HUES6 (cell line): ENCODE data around the gene HOXB1.
"Not testable (repeated sequence)": the region's sequence is repeated elsewhere in the genome, so short reads cannot be mapped to it uniquely, and the experiment has no call there.

Source experiments
- H3K27ac ChIP-seq: 2 replicates; pipeline ENCODE4 v1.7.0; 2013; ENCODE audit warnings: low read depth, mild to moderate bottlenecking, low read length, inconsistent platforms
- H3K27me3 ChIP-seq: 2 replicates; pipeline ENCODE4 v1.6.1; 2013; ENCODE audit warnings: low read length; ENCODE audit not compliant: control insufficient read depth, insufficient read depth
- H3K36me3 ChIP-seq: 2 replicates; pipeline ENCODE4 v1.6.1; 2013; ENCODE audit warnings: low read length; ENCODE audit not compliant: control insufficient read depth, insufficient read depth
- H3K4me1 ChIP-seq: 2 replicates; pipeline ENCODE4 v1.6.1; 2013; ENCODE audit warnings: low read length; ENCODE audit not compliant: control insufficient read depth, insufficient read depth
- H3K4me3 ChIP-seq: 2 replicates; pipeline ENCODE4 v1.5.1; 2013; ENCODE audit warnings: low read depth, low read length
- H3K9ac ChIP-seq: one replicate; pipeline ENCODE4 v1.6.1; 2013; ENCODE audit warnings: mild to moderate bottlenecking, low read length
- H3K9me3 ChIP-seq: 2 replicates; pipeline ENCODE4 v1.6.1; 2013; ENCODE audit warnings: low read depth, low read length; ENCODE audit not compliant: control insufficient read depth, insufficient read depth

HOXB1 gene

GRCh38 chr17:48510761-48511604 lies 19.8 kb downstream of the HOXB1 start:
- Histone ChIP-seq H3K27me3 (peaks cover 3% of the 10 kb centered on the region; the same call in 1 of the 2 replicates), H3K36me3 (no peaks in the 10 kb centered on the region), H3K27ac (no peak overlapping the region), H3K9me3 (no peaks in the 10 kb centered on the region), H3K9ac (no peak overlapping the region), H3K4me3 (no peak overlapping the region), H3K4me1 (peaks cover 29% of the 10 kb centered on the region)

DNA sequence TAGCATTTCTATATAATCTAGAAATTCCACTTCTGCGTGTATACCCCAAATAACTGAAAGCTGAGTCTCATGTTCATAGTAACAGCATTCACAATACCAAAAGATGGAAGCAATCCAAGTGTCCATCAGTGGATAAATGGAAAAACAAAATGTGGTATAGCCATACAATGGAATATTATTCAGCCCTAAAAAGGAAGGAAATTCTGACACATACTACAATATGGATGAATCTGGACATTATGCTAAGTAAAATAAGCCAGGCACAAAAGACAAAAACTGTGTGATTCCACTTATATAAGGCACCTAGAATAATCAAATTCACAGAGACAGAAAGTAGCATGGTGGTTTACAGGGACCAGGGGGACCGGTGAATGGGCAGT lies 20.4 kb downstream of the HOXB1 start:
- Histone ChIP-seq H3K4me3 (no peak overlapping the region), H3K9ac (no peak overlapping the region), H3K9me3 (no peaks in the 10 kb centered on the region), H3K4me1 (peaks cover 33% of the 10 kb centered on the region), H3K36me3 (no peaks in the 10 kb centered on the region), H3K27me3 (peaks cover 3% of the 10 kb centered on the region; the same call in 1 of the 2 replicates), H3K27ac (no peak overlapping the region)

GRCh38 chr17:48509708-48510107 lies 21.1 kb downstream of the HOXB1 start:
- peaks cover 32% of the 10 kb centered on the region for H3K4me1 ChIP-seq
- H3K36me3 ChIP-seq, H3K27me3 ChIP-seq, H3K4me3 ChIP-seq, H3K9me3 ChIP-seq, H3K27ac ChIP-seq, H3K9ac ChIP-seq: not testable (repeated sequence)

DNA sequence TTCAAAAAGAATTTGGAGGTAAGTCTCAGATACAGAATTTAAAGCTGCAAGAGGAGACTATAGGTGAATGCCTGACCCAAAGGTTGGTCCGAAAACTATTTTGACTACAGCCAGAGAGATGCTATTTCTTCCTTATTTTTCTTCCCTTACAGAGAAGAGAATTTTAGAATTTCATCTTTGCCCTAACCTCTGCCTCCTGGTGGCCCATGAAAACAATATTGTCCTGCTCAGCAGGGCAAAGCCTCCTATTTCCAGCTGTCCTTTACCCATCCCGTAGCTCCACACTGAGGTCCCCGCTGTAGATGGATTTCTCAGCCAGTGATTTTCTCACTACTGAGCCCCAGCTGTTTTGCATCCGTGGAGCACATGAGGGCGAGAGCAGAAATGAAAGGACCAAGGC lies 24.6 kb downstream of the HOXB1 start:
- Histone ChIP-seq H3K36me3 (no peaks in the 10 kb centered on the region), H3K27me3 (peaks cover 21% of the 10 kb centered on the region), H3K4me3 (no peak overlapping the region), H3K9ac (no peak overlapping the region), H3K4me1 (peaks cover 33% of the 10 kb centered on the region), H3K27ac (no peak overlapping the region), H3K9me3 (no peaks in the 10 kb centered on the region)

GRCh38 chr17:48505788-48506187 lies 25.0 kb downstream of the HOXB1 start:
- Histone ChIP-seq H3K9ac (no peak overlapping the region), H3K27ac (no peak overlapping the region)

DNA sequence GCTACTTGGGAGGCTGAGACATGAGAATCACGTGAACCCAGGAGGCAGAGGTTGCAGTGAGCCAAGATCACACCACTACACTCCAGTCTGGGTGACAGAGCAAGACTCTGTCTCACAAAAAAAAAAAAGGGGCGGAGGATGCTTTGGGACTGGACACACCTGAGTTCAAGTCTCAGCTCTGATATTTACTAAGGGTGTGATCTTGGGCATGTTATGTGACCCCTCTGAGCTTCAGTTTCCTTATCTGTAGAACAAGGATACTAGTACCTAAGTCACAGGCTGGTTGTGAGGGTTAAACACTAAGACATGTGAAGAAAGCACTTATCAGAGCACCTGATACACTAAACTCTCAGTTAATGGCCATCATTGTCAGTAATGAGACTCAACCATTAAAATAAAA lies 25.9 kb downstream of the HOXB1 start:
- no peak overlapping the region for H3K27ac ChIP-seq
- H3K27me3 ChIP-seq, result peaks cover 32% of the 10 kb centered on the region
- H3K4me3 ChIP-seq, result no peak overlapping the region
- H3K9me3 ChIP-seq, result no peaks in the 10 kb centered on the region
- no peak overlapping the region for H3K9ac ChIP-seq
- H3K4me1 ChIP-seq, result peaks cover 42% of the 10 kb centered on the region
- no peaks in the 10 kb centered on the region for H3K36me3 ChIP-seq

More at GRCh38 chr17:48505788-48506187, 25.0 kb downstream of the HOXB1 start:
- no peaks in the 10 kb centered on the region for H3K9me3 ChIP-seq
- peaks cover 36% of the 10 kb centered on the region for H3K4me1 ChIP-seq
- H3K36me3 ChIP-seq, result no peaks in the 10 kb centered on the region
- no peak overlapping the region for H3K4me3 ChIP-seq
- H3K27me3 ChIP-seq, result peaks cover 25% of the 10 kb centered on the region

DNA sequence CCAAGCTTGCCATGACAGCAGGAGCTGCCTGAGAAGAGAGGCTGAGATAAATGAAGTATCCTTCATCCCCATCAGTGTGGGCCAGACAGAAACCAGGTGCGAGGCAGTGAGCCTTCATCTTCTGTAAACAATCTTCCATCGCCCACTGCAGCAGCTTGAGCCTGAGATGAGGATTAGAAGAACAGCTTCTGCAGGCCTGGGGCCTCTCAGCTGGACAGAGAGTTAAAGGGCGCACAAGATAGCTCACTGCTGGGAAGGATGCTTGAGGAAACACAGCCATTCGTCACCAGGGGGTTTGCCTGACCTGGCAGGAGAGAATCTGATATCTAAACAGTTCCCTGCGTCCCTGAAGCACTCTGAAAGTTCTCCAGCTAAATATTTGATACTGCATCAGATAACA lies 27.1 kb downstream of the HOXB1 start:
- H3K4me3 ChIP-seq, result no peak overlapping the region
- no peaks in the 10 kb centered on the region for H3K9me3 ChIP-seq
- no peak overlapping the region for H3K9ac ChIP-seq
- H3K27ac ChIP-seq, result no peak overlapping the region
- peaks cover 37% of the 10 kb centered on the region for H3K27me3 ChIP-seq
- no peaks in the 10 kb centered on the region for H3K36me3 ChIP-seq
- H3K4me1 ChIP-seq, result peaks cover 42% of the 10 kb centered on the region

GRCh38 chr17:48502901-48503300 lies 27.9 kb downstream of the HOXB1 start:
- peaks cover 50% of the 10 kb centered on the region for H3K4me1 ChIP-seq
- H3K27me3 ChIP-seq, result peaks cover 46% of the 10 kb centered on the region
- H3K27ac ChIP-seq, result no peak overlapping the region
- no peak overlapping the region for H3K9ac ChIP-seq
- H3K4me3 ChIP-seq, result no peak overlapping the region
- H3K9me3 ChIP-seq, result no peaks in the 10 kb centered on the region
- no peaks in the 10 kb centered on the region for H3K36me3 ChIP-seq

DNA sequence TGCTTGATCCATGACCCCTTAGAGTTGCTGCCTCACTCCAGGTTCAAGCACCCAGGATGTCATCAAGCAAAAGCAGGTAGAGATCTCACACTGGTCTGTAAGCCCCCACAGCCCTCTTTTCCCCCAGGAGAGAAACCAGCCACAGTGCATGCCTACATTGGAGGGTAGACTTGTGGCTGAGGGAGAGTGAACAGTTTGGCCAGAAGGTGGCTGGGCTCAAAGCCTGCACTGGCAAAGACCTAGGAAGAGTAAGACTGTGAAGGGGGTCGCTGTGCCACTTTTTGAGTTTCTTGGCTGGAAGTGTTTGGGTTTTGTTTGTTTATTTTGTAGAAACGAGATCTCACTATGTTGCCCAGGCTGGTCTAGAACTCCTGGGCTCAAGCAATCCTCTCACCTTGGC lies 28.5 kb downstream of the HOXB1 start:
- no peak overlapping the region for H3K27ac ChIP-seq
- no peaks in the 10 kb centered on the region for H3K36me3 ChIP-seq
- no peak overlapping the region for H3K9ac ChIP-seq
- peaks cover 52% of the 10 kb centered on the region for H3K4me1 ChIP-seq
- no peaks in the 10 kb centered on the region for H3K9me3 ChIP-seq
- H3K27me3 ChIP-seq, result peaks cover 50% of the 10 kb centered on the region
- no peak overlapping the region for H3K4me3 ChIP-seq

DNA sequence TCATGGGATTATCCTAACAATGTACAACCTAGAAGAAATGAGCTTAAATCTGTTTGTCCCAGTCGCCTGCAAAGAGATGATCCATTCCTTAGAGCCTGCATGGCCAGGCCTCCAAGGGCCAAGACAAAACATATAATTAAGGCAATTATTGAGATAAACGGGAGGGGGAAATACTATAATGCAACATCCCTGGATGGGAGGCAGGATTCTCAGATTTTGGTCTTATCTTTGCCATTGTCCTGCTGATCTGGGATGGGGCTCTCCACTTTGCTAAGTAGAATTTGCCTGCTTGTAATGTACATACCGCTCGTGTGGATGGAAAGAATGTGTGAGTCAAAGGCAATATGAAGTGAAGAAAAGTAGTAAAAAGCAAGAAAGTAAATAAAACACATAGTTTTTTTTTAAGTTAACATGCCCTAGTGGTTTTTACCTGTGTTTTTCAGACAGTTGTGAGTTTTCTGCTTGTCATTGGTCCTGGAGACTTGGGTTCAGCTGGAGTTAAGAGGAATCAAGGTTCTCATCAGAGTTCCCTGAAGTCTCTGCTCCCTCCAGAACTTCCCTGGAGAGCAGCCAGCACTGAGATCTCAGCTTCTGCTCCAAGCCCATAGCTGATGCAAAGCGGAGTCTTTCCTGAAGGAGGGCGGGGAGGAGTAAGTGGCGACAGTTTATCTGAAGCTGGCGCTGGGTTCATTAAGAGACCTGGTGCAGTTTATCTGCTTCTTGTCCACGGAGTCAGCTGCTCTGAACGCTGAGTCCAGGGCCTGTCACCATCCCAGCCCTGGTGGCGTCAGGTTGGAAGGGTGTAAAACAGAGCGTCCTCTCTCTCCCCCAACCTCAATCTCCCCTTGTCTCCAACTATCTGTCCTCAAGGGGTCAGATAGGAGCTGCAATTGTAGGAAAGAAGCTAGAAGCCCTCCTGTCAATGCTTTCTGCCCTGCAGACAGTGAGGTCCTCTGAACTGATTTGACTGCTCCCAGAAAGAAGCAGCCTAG lies 30.1 kb downstream of the HOXB1 start:
- H3K36me3 ChIP-seq, result no peaks in the 10 kb centered on the region
- no peak overlapping the region for H3K4me3 ChIP-seq
- H3K9me3 ChIP-seq, result no peaks in the 10 kb centered on the region
- peaks cover 54% of the 10 kb centered on the region for H3K27me3 ChIP-seq
- no peak overlapping the region for H3K27ac ChIP-seq
- peaks cover 45% of the 10 kb centered on the region for H3K4me1 ChIP-seq
- no peak overlapping the region for H3K9ac ChIP-seq
